HepG2 (cell line): Measurements from ENCODE around the gene CACTIN. TPM values are rescaled to one million over a fixed set of nuclear protein-coding genes. Genes with fewer than 3 reads are reported as not detected.

Experiments
- ZMYM3 ChIP-seq: sonication (generic); formaldehyde crosslinking; IDR thresholded peaks from 2 replicates; pipeline ENCODE4 v1.5.1; 2020; ENCODE audit warnings: mild to moderate bottlenecking, missing genetic modification reagents
- ZNF687 ChIP-seq: sonication (generic); formaldehyde crosslinking; IDR thresholded peaks from 2 replicates; pipeline ENCODE4 v1.5.1; 2020; ENCODE audit warnings: mild to moderate bottlenecking, missing genetic modification reagents, moderate library complexity
- ZNF768 ChIP-seq: sonication (generic); formaldehyde crosslinking; IDR thresholded peaks from 2 replicates; pipeline ENCODE4 v1.4.0; 2020; ENCODE audit warnings: missing genetic modification reagents
- polyA plus RNA-seq, 8 experiments: library from polyadenylated mRNA; depleted of rRNA in 3 of 8; stranded (reverse) in 7 of 8; unstranded in 1 of 8; fragments of >200 nt; fragmentation: Illumina TruSeq in 4 of 8; extraction: Trizol in 4 of 8; gene quantifications; 2 replicates each; pipeline versions ENCODE4 v1.2.1 to v1.2.3, GENCODE V29; 2011 to 2016; ENCODE audit warnings: low read depth in 4 of 8, missing spikeins in 1 of 8, mixed read lengths in 1 of 8; ENCODE audit not compliant: insufficient read depth in 1 of 8
- total RNA-seq, 5 experiments: library from RNA; depleted of rRNA; stranded (reverse); fragments of >200 nt; fragmentation: Illumina TruSeq; extraction: Trizol; gene quantifications; 2 replicates each; pipeline ENCODE4 v1.2.3, GENCODE V29; 2016; ENCODE audit warnings: low read depth in 1 of 5
- TF ChIP-seq, protein P1 (sequence below): sonication (generic); formaldehyde crosslinking; IDR thresholded peaks from 2 replicates; pipeline ENCODE4; 2020; ENCODE audit warnings: missing genetic modification reagents, mild to moderate bottlenecking, borderline replicate concordance

Gene CACTIN
- total and polyA plus RNA-seq, 2 of the 13 experiments (the other 11 are each of a cell fraction or from before 2014, with no cell fraction given): 10.0 to 16.6 TPM

DNA sequence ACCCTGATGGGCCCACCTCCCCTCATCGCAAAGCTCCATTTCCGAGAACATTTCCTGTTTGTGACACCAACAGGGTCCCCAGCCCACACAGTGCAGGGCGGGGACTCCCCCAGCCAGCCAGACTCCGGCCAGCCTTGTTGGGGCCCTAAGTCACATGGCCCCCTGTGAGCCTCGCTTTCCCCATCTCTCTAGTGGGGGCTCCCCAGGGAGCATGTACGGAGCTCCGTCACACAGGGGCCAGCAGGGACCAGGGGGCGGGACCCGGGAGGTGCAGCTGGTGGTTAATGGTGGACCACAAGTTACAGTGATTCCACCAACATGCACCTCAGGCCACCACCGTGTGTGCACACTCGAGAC is 21.6 kb downstream of the CACTIN start (continued):
- TF ChIP-seq, protein P1, sequence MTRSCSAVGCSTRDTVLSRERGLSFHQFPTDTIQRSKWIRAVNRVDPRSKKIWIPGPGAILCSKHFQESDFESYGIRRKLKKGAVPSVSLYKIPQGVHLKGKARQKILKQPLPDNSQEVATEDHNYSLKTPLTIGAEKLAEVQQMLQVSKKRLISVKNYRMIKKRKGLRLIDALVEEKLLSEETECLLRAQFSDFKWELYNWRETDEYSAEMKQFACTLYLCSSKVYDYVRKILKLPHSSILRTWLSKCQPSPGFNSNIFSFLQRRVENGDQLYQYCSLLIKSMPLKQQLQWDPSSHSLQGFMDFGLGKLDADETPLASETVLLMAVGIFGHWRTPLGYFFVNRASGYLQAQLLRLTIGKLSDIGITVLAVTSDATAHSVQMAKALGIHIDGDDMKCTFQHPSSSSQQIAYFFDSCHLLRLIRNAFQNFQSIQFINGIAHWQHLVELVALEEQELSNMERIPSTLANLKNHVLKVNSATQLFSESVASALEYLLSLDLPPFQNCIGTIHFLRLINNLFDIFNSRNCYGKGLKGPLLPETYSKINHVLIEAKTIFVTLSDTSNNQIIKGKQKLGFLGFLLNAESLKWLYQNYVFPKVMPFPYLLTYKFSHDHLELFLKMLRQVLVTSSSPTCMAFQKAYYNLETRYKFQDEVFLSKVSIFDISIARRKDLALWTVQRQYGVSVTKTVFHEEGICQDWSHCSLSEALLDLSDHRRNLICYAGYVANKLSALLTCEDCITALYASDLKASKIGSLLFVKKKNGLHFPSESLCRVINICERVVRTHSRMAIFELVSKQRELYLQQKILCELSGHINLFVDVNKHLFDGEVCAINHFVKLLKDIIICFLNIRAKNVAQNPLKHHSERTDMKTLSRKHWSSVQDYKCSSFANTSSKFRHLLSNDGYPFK (CRISPR knock-in tag): peak; percentile 38; the same call in 1 of the 2 replicates
- 0 out of 2 replicates have a peak, but pooled peaks have one; percentile 1 for TF ChIP-seq ZMYM3
- 0 out of 2 replicates have a peak, but pooled peaks have one; percentile 1 for TF ChIP-seq ZNF768 (CRISPR knock-in tag)
- TF ChIP-seq ZNF687 (CRISPR knock-in tag): peak; percentile 26; the same call in 1 of the 2 replicates
- TF ChIP-seq, all 625 proteins: peak for 6
